OCI-LY1 (cell line): ENCODE measurements around the gene PYGB.
A peak's percentile ranks its signal among the peaks of the same experiment; 100 is the strongest.

ENCODE experiments used
- H2AFZ ChIP-seq: fragments of 200-600 bp; sonication (generic), shearing (Covaris generic); 2 replicates; pipeline ENCODE4 v1.6.0; 2014; ENCODE audit warnings: antibody characterized with exemption, mild to moderate bottlenecking, low read length
- H3F3A ChIP-seq: fragments of 200-600 bp; sonication (generic), shearing (Covaris generic); 2 replicates; pipeline ENCODE4 v1.6.0; 2014; ENCODE audit warnings: mild to moderate bottlenecking, antibody characterized with exemption, low read length, moderate library complexity; ENCODE audit not compliant: insufficient read depth
- H3K27ac ChIP-seq: fragments of 200-600 bp; sonication (generic); 2 replicates; pipeline ENCODE4 v1.5.1; 2014; ENCODE audit warnings: low read length, mixed run types, mild to moderate bottlenecking, low read depth; ENCODE audit not compliant: poor library complexity, severe bottlenecking
- H3K27me3 ChIP-seq: fragments of 200-600 bp; sonication (generic); 2 replicates; pipeline ENCODE4 v1.6.0; 2014; ENCODE audit warnings: antibody characterized with exemption, mild to moderate bottlenecking, low read length, moderate library complexity; ENCODE audit not compliant: insufficient read depth
- H3K36me3 ChIP-seq: fragments of 200-600 bp; sonication (generic); 2 replicates; pipeline ENCODE4 v1.6.1; 2014; ENCODE audit warnings: mild to moderate bottlenecking, antibody characterized with exemption, low read length, moderate library complexity, mixed read lengths; ENCODE audit not compliant: insufficient read depth
- H3K4me1 ChIP-seq: fragments of 200-600 bp; sonication (generic); 2 replicates; pipeline ENCODE4 v1.5.1; 2014; ENCODE audit warnings: mild to moderate bottlenecking, low read length, moderate library complexity; ENCODE audit not compliant: insufficient read depth, severe bottlenecking
- H3K4me2 ChIP-seq: fragments of 200-600 bp; sonication (generic), shearing (Covaris generic); 2 replicates; pipeline ENCODE4 v1.6.1; 2014; ENCODE audit warnings: low read length
- H3K4me3 ChIP-seq: fragments of 200-600 bp; sonication (generic); 2 replicates; pipeline ENCODE4 v1.5.1; 2014; ENCODE audit warnings: low read length, low read depth, mild to moderate bottlenecking, mixed read lengths; ENCODE audit not compliant: poor library complexity, severe bottlenecking
- H3K79me2 ChIP-seq: fragments of 200-600 bp; shearing (Covaris generic); 2 replicates; pipeline ENCODE4 v1.6.1; 2016; ENCODE audit warnings: mixed run types, low read length, mixed read lengths; ENCODE audit not compliant: insufficient read depth
- H3K9ac ChIP-seq: fragments of 200-600 bp; sonication (generic), shearing (Covaris generic); 2 replicates; pipeline ENCODE4 v1.6.1; 2014; ENCODE audit warnings: mild to moderate bottlenecking, low read length, mixed read lengths
- H3K9me2 ChIP-seq: fragments of 200-600 bp; sonication (generic), shearing (Covaris generic); 2 replicates; pipeline ENCODE4 v1.6.1; 2014; ENCODE audit warnings: low read depth, mild to moderate bottlenecking, low read length, mixed read lengths
- H3K9me3 ChIP-seq: fragments of 200-600 bp; shearing (Covaris generic); 2 replicates; pipeline ENCODE4 v1.6.1; 2014; ENCODE audit warnings: low read length, mixed read lengths
- H4K20me1 ChIP-seq: fragments of 200-600 bp; sonication (generic), shearing (Covaris generic); 2 replicates; pipeline ENCODE4 v1.6.0; 2016; ENCODE audit warnings: mild to moderate bottlenecking, low read length; ENCODE audit not compliant: insufficient read depth
- EZH2 ChIP-seq: fragments of 200-600 bp; sonication (generic), shearing (Covaris generic); IDR thresholded peaks from 2 replicates; pipeline ENCODE4 v1.8.0; 2017; ENCODE audit warnings: borderline replicate concordance, mixed run types, mild to moderate bottlenecking, antibody characterized with exemption, low read length, moderate library complexity, mixed read lengths
- TF ChIP-seq, protein P1 (sequence below): fragments of 200-600 bp; sonication (generic), shearing (Covaris generic); IDR thresholded peaks from 2 replicates; pipeline ENCODE4 v1.5.1; 2017; ENCODE audit warnings: mild to moderate bottlenecking, antibody characterized with exemption, low read length, moderate library complexity, mixed read lengths

Gene PYGB

DNA sequence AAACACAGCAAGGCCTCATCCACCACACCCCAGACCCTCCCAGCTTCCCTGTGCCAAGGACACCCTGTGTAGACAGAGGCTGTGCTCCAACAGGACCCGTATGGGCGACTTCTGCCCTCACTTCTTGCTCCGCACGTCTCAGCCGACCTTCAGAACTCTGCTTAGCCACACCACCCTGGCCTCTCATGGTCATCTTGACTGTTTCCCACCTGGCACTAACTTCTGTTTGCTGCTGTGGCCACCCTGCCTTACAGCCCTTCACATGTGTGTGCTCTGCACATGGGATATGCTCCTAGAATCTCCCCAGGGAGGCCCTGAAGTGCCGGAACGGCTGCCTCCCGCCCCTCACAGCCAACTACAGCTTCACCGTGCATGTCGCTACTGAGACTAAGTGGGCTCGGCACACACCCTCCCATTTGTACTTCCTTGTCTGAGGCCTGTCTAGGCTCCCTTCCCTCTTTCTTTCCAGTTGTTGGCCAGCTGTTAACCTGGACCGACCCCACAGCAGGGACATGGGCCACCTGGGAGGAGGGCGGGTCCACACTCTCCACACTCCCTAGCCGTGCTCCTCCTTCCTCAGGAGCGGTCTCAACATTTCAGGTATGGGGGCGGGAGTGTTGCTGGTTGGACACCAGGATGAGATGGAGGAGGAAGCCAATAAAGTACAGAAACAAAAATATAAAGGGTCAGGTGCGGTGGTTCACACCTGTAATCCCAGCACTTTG, 69.6 kb downstream of the PYGB start:
- Histone ChIP-seq H3K36me3 (peaks cover 6% of the 10 kb centered on the region; the same call in 1 of the 2 replicates), H3K4me2 (peak overlapping the region; percentile 68; the same call in 1 of the 2 replicates), H2AFZ (no peak overlapping the region), H3F3A (0 out of 2 replicates have a peak, but pooled peaks cover 4% of the 10 kb centered on the region), H4K20me1 (no peaks in the 10 kb centered on the region), H3K9me2 (no peaks in the 10 kb centered on the region), H3K4me3 (no peak overlapping the region), H3K9ac (peak overlapping the region; percentile 17; the same call in 1 of the 2 replicates), H3K9me3 (no peaks in the 10 kb centered on the region), H3K79me2 (no peaks in the 10 kb centered on the region), H3K4me1 (peaks cover 51% of the 10 kb centered on the region), H3K27ac (peak overlapping the region; percentile 99), H3K27me3 (no peaks in the 10 kb centered on the region)
- TF ChIP-seq EZH2: no peak
- TF ChIP-seq, protein P1, sequence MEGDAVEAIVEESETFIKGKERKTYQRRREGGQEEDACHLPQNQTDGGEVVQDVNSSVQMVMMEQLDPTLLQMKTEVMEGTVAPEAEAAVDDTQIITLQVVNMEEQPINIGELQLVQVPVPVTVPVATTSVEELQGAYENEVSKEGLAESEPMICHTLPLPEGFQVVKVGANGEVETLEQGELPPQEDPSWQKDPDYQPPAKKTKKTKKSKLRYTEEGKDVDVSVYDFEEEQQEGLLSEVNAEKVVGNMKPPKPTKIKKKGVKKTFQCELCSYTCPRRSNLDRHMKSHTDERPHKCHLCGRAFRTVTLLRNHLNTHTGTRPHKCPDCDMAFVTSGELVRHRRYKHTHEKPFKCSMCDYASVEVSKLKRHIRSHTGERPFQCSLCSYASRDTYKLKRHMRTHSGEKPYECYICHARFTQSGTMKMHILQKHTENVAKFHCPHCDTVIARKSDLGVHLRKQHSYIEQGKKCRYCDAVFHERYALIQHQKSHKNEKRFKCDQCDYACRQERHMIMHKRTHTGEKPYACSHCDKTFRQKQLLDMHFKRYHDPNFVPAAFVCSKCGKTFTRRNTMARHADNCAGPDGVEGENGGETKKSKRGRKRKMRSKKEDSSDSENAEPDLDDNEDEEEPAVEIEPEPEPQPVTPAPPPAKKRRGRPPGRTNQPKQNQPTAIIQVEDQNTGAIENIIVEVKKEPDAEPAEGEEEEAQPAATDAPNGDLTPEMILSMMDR: no peak

DNA sequence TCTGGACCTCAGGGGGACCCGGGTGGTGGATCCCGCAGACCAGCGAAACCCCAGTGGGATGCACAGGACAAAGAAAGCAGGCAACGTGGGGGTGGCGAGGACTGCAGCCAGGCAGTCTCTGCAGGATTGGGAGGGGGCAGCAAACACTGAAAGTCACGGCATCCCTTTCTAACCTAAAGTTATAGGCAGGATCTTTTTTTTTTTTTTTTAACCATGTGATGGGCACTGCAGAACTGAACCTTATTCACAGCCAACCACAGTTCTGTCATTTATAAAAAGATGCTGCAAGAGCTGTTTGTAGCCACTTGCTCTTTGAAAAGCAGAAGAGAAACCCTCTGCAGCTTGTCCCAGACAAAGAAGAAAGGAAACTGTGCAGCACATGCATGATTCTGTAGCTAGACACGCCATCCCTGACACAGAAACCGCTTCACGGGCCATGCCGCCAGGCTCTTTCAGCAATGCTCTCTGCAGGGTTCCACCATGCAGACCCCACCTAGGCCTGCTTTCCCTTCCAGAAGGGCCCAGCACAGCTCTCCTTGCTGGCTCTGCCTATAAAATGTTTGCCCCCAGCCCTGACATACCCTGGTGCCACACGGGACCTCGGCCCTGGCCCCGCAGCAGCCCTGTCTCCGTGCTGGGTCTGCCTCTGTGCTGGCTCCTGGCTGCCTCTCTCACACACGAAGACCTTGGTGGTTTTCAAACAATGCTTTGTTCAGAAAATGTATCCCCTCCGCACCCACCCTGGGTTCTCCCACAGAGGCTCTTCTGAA, 70.8 kb downstream of the PYGB start:
- Histone ChIP-seq H3K4me1 (peaks cover 58% of the 10 kb centered on the region), H3F3A (0 out of 2 replicates have a peak, but pooled peaks cover 4% of the 10 kb centered on the region), H3K79me2 (no peaks in the 10 kb centered on the region), H3K4me3 (peak overlapping the region; percentile 37), H3K4me2 (peak overlapping the region; percentile 68), H3K27me3 (no peaks in the 10 kb centered on the region), H3K36me3 (peaks cover 15% of the 10 kb centered on the region; the same call in 1 of the 2 replicates), H3K9me3 (no peaks in the 10 kb centered on the region), H3K27ac (peak overlapping the region; percentile 99), H3K9ac (peak overlapping the region; percentile 72), H4K20me1 (no peaks in the 10 kb centered on the region), H2AFZ (no peak overlapping the region), H3K9me2 (no peaks in the 10 kb centered on the region)
- TF ChIP-seq EZH2: no peak
- TF ChIP-seq, protein P1: no peak

DNA sequence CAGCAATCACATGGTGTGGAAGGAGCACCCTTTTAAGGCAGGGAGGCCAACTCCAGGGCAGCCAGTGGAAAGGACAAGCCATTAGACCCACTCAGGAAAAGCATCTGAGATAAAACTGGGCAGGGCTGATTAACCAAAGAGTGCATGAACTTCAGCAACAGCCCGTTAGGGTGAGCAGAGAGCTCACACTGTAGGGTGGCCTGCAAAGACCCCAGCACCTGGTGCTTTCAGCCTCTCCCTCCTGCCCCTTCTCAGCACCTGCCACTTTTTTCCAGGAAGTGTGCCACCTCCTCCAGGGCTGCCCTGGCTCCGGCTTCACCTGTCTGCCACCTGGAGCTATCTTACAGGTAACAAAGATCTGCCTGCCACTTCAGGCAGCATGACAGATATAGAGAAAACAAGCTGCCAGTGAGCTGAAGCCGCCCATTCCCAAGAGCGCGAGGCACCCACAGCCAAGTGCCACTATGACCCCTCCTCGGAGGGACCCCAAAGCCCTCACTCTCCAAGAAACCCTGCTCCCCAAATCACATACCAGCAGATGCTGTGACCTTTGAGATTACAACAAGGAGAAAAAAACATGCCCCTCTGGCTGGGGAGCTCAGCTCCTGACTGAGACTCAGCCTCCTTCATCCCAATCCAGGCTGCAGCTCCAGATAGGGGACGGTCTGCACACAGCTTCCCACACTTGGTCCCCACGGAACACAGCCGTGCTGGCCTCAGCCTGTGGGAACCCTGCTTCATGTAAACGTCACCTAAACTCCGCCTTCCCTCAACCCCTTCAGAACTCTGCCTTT, 71.6 kb downstream of the PYGB start:
- H3K27me3 ChIP-seq: no peaks in the 10 kb centered on the region
- peak overlapping the region; percentile 37 for H3K4me3 ChIP-seq
- 0 out of 2 replicates have a peak, but pooled peaks cover 4% of the 10 kb centered on the region for H3F3A ChIP-seq
- no peak for TF ChIP-seq EZH2
- TF ChIP-seq, protein P1: peak; percentile 31; the same call in 1 of the 2 replicates
- peaks cover 11% of the 10 kb centered on the region; the same call in 1 of the 2 replicates for H3K36me3 ChIP-seq
- H3K27ac ChIP-seq: peak overlapping the region; percentile 99
- H2AFZ ChIP-seq: no peak overlapping the region
- no peaks in the 10 kb centered on the region for H3K79me2 ChIP-seq
- H3K9me3 ChIP-seq: no peaks in the 10 kb centered on the region
- no peaks in the 10 kb centered on the region for H4K20me1 ChIP-seq
- H3K9ac ChIP-seq: peak overlapping the region; percentile 72
- no peaks in the 10 kb centered on the region for H3K9me2 ChIP-seq
- peaks cover 66% of the 10 kb centered on the region for H3K4me1 ChIP-seq
- H3K4me2 ChIP-seq: peak overlapping the region; percentile 68
